PC-9 (cell line): ENCODE results near the gene TBCC. TPM values are rescaled to one million over a fixed set of nuclear protein-coding genes. Genes with fewer than 3 reads are reported as not detected.

Experiments used
- BruUV-seq: library from RNA; stranded (reverse); fragments of 400-500 nt; replicated peaks from 2 replicates; lab custom pipeline; 2021; lab: Mats Ljungman, UMichigan
- CTCF ChIA-PET: fragments of 300-600 bp; sonication (Branson Sonifier 250); formaldehyde crosslinking; loops from one replicate; lab custom pipeline; 2022; ENCODE audit warnings: antibody characterized with exemption; lab: Charles Lee
- POLR2A ChIA-PET: fragments of 300-600 bp; sonication (Branson Sonifier 250); formaldehyde crosslinking; loops from one replicate; lab custom pipeline; 2022; ENCODE audit warnings: antibody characterized with exemption; ENCODE audit not compliant: unreplicated experiment; lab: Charles Lee
- DNase-seq, 2 experiments: peaks; one replicate each; pipeline versions ENCODE4 v3.0.0 to v3.0.0-alpha.2; 2015 to 2022; ENCODE audit warnings: mixed read lengths in 1 of 2
- H2AFZ ChIP-seq: fragments of 200-600 bp; sonication (generic); 2 replicates; pipeline ENCODE4 v1.8.1; 2017; ENCODE audit warnings: antibody characterized with exemption
- H3F3A ChIP-seq: fragments of 200-600 bp; sonication (generic); 2 replicates; pipeline ENCODE4 v1.8.1; 2017; ENCODE audit warnings: antibody characterized with exemption, mild to moderate bottlenecking, low read depth; ENCODE audit not compliant: insufficient read depth
- H3K27ac ChIP-seq: fragments of 200-600 bp; sonication (generic); 2 replicates; pipeline ENCODE4 v1.6.1; 2016; ENCODE audit warnings: mixed run types
- H3K27me3 ChIP-seq: fragments of 200-600 bp; sonication (generic); 2 replicates; pipeline ENCODE4 v1.6.1; 2016; ENCODE audit warnings: low read depth, mixed run types; ENCODE audit not compliant: insufficient read depth
- H3K36me3 ChIP-seq: fragments of 200-600 bp; sonication (generic); 2 replicates; pipeline ENCODE4 v1.6.1; 2016; ENCODE audit warnings: low read depth, mixed run types
- H3K4me1 ChIP-seq: fragments of 200-600 bp; sonication (generic); replicated peaks from 2 replicates; pipeline ENCODE4 v1.6.1; 2016; ENCODE audit warnings: mixed run types; ENCODE audit not compliant: insufficient read depth
- H3K4me2 ChIP-seq: fragments of 200-600 bp; sonication (generic); 2 replicates; pipeline ENCODE4 v1.6.1; 2017; ENCODE audit warnings: mixed run types
- H3K4me3 ChIP-seq: fragments of 200-600 bp; sonication (generic); 2 replicates; pipeline ENCODE4 v1.6.1; 2016; ENCODE audit warnings: mixed run types
- H3K79me2 ChIP-seq: fragments of 200-600 bp; sonication (generic); 2 replicates; pipeline ENCODE4 v1.6.1; 2017; ENCODE audit warnings: low read depth, mixed run types
- H3K9me2 ChIP-seq: fragments of 200-600 bp; sonication (generic); 2 replicates; pipeline ENCODE4 v1.8.1; 2017; ENCODE audit warnings: mild to moderate bottlenecking; ENCODE audit not compliant: insufficient read depth
- H3K9me3 ChIP-seq: fragments of 200-600 bp; sonication (generic); 2 replicates; pipeline ENCODE4 v1.8.1; 2016; ENCODE audit warnings: low read depth; ENCODE audit not compliant: insufficient read depth
- H4K20me1 ChIP-seq: fragments of 200-600 bp; sonication (generic); 2 replicates; pipeline ENCODE4 v1.8.1; 2017; ENCODE audit not compliant: insufficient read depth
- CTCF ChIP-seq: fragments of 200-600 bp; sonication (generic); conservative IDR thresholded peaks from 2 replicates; pipeline ENCODE4 v1.6.1; 2017; ENCODE audit warnings: mixed run types, antibody characterized with exemption, mild to moderate bottlenecking, moderate library complexity
- EZH2 ChIP-seq: fragments of 200-600 bp; sonication (generic); IDR thresholded peaks from 2 replicates; pipeline ENCODE4 v1.8.0; 2017; ENCODE audit warnings: antibody characterized with exemption, low read depth
- intact Hi-C: fragments of 100-400 bp; cut with micrococcal nuclease; formaldehyde crosslinking; loops from one replicate; pipeline ENCODE4 v1.10.0; 2022; ENCODE audit not compliant: unreplicated experiment
- total RNA-seq: library from RNA; stranded (reverse); gene quantifications from 2 replicates; pipeline ENCODE4 v1.2.3, GENCODE V29; 2021

The TBCC gene
- total RNA-seq, 1 experiment from 2014 or later: 12.3 TPM

GRCh38 chr6:42762950-42763349 is 17.0 kb upstream of the TBCC start:
- Histone ChIP-seq H3K27me3 (no peaks in the 10 kb centered on the region), H3K36me3 (no peaks in the 10 kb centered on the region), H3K4me3 (no peak overlapping the region), H3K4me2 (no peak overlapping the region), H3K9me2 (no peaks in the 10 kb centered on the region), H3K27ac (no peak overlapping the region), H3F3A (peaks cover 34% of the 10 kb centered on the region), H3K4me1 (peaks cover 21% of the 10 kb centered on the region), H3K79me2 (no peaks in the 10 kb centered on the region), H4K20me1 (no peaks in the 10 kb centered on the region), H3K9me3 (no peaks in the 10 kb centered on the region), H2AFZ (no peak overlapping the region)
- intact Hi-C loops: no loop called here
- TF ChIP-seq CTCF (no peak), EZH2 (no peak)
- BruUV-seq: no TSS peak
- no peak for DNase-seq
- ChIA-PET POLR2A (no interaction called here), CTCF (interaction anchor here (0.7 kb wide), 1 partner anchor 144 kb away, joined by 4 read pairs; no protein-coding TSS in a partner anchor)

GRCh38 chr6:42762426-42762859 is 16.5 kb upstream of the TBCC start:
- Histone ChIP-seq H3K9me2 (no peaks in the 10 kb centered on the region), H2AFZ (no peak overlapping the region), H3F3A (peaks cover 34% of the 10 kb centered on the region), H3K36me3 (no peaks in the 10 kb centered on the region), H3K79me2 (no peaks in the 10 kb centered on the region), H3K4me1 (peaks cover 21% of the 10 kb centered on the region), H3K27me3 (no peaks in the 10 kb centered on the region), H3K4me3 (no peak overlapping the region), H3K9me3 (no peaks in the 10 kb centered on the region), H3K27ac (no peak overlapping the region), H4K20me1 (no peaks in the 10 kb centered on the region), H3K4me2 (no peak overlapping the region)
- POLR2A ChIA-PET: no interaction called here
- TF ChIP-seq CTCF: no peak
- TF ChIP-seq EZH2: no peak
- DNase-seq: no peak
- no TSS peak for BruUV-seq
- CTCF ChIA-PET: interaction anchor here (0.7 kb wide), 1 partner anchor 144 kb away, joined by 4 read pairs; no protein-coding TSS in a partner anchor
- intact Hi-C loops: no loop called here

- H2AFZ ChIP-seq: no peak overlapping the region
- ChIA-PET CTCF (no interaction called here), POLR2A (interaction anchor here (0.6 kb wide), 1 partner anchor 39 kb away, joined by 10 read pairs; no protein-coding TSS in a partner anchor)
- H4K20me1 ChIP-seq: no peaks in the 10 kb centered on the region
- BruUV-seq: no TSS peak
- no peaks in the 10 kb centered on the region for H3K9me3 ChIP-seq
- no peaks in the 10 kb centered on the region for H3K36me3 ChIP-seq
- no peaks in the 10 kb centered on the region for H3K27me3 ChIP-seq
- H3K4me2 ChIP-seq: no peak overlapping the region
- H3K4me1 ChIP-seq: peaks cover 19% of the 10 kb centered on the region
- no peak overlapping the region for H3K4me3 ChIP-seq
- no peak for DNase-seq
- H3K27ac ChIP-seq: no peak overlapping the region
- no peaks in the 10 kb centered on the region for H3K9me2 ChIP-seq
- TF ChIP-seq CTCF (no peak), EZH2 (no peak)
- H3K79me2 ChIP-seq: no peaks in the 10 kb centered on the region
- H3F3A ChIP-seq: peaks cover 24% of the 10 kb centered on the region
- intact Hi-C loops: no loop called here
These were observed 15.6 kb upstream of the TBCC start for GRCh38 chr6:42761287-42762067.
